ENCODE measurements around the gene CNPY2.
"Not testable (repeated sequence)": the region's sequence is repeated elsewhere in the genome, so short reads cannot be mapped to it uniquely, and the experiment has no call there.

CNPY2 gene

DNA sequence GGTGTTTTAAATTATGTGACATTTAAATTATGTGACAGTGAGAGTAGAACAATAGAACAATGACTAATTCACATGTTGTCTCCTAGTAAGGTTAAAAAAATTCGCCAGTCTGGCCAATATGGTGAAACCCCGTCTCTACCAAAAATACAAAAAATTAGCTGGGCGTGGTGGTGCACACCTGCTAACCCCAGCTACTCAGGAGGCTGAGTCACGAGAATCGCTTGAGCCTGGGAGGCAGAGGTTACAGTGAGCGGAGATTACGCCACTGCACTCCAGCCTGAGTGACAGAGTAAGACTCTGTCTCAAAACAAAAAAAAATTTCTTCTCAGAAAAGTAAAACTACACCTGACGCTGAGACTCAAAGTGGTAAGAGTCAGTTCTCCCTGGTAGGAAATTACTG is 18.4 kb downstream of the CNPY2 start:
- no peak overlapping the region for H3K27ac ChIP-seq
- peaks cover 9% of the 10 kb centered on the region for H3K36me3 ChIP-seq (replicated peaks)
- no peak for DNase-seq
- in situ Hi-C loops (cut with HindIII; ENCODE audit: low pct_ligation_motif_present, low sequenced_read_pairs) = no loop called here
- TF ChIP-seq, protein P1, sequence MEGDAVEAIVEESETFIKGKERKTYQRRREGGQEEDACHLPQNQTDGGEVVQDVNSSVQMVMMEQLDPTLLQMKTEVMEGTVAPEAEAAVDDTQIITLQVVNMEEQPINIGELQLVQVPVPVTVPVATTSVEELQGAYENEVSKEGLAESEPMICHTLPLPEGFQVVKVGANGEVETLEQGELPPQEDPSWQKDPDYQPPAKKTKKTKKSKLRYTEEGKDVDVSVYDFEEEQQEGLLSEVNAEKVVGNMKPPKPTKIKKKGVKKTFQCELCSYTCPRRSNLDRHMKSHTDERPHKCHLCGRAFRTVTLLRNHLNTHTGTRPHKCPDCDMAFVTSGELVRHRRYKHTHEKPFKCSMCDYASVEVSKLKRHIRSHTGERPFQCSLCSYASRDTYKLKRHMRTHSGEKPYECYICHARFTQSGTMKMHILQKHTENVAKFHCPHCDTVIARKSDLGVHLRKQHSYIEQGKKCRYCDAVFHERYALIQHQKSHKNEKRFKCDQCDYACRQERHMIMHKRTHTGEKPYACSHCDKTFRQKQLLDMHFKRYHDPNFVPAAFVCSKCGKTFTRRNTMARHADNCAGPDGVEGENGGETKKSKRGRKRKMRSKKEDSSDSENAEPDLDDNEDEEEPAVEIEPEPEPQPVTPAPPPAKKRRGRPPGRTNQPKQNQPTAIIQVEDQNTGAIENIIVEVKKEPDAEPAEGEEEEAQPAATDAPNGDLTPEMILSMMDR (IDR thresholded peaks at IDR 0.05; ENCODE audit: low read depth, low read length, missing control alignments) = no peak
- no peak overlapping the region for H3K4me3 ChIP-seq (ENCODE audit: low read depth, low read length)
- H3K27me3 ChIP-seq (replicated peaks) = no peaks in the 10 kb centered on the region

DNA sequence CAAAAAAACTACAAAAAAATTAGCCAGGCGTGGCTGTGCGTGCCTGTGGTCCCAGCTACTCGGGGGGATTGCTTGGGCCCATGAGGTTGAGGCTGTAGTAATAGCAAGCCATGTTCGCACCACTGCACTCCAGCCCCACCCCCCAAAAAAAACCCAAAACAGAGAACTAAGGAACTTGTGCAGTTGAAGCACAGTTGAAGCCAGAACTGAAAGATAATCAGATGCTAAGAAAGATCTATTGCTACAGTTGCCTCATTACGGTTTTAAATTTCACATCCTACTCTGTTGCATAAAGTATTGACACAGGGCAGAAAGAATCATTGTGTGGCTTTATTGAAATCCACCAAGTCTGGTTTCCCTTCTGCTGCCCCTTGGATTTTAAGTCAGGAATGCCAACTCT is 19.5 kb downstream of the CNPY2 start:
- in situ Hi-C loops (cut with HindIII; ENCODE audit: low pct_ligation_motif_present, low sequenced_read_pairs) = no loop called here
- H3K4me3 ChIP-seq (ENCODE audit: low read depth, low read length) = no peak overlapping the region
- H3K27me3 ChIP-seq (replicated peaks) = no peaks in the 10 kb centered on the region
- no peak for DNase-seq
- no peak overlapping the region for H3K27ac ChIP-seq
- TF ChIP-seq, protein P1 (IDR thresholded peaks at IDR 0.05; ENCODE audit: low read depth, low read length, missing control alignments) = no peak
- peaks cover 10% of the 10 kb centered on the region for H3K36me3 ChIP-seq (replicated peaks)

DNA sequence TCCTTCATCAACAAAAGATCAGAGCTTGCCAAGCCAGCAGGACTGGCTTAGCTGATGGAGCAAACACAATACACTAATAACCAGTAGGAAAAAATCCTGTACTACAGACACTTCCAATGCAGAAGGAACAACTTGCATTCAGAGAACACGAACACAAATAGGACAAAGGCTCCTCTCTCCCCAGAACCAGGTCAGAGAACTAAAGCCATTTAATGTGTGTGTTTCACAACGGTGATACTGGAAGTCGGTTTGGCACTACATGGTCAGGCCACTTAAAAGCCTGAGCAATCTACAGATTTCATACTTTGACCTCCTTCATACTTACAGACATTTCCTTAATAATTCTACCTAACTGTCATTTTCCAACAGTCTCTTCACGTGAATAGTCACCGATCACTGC is 22.0 kb downstream of the CNPY2 start:
- in situ Hi-C loops (cut with HindIII; ENCODE audit: low pct_ligation_motif_present, low sequenced_read_pairs) = no loop called here
- Histone ChIP-seq H3K36me3 (replicated peaks) (peaks cover 14% of the 10 kb centered on the region), H3K27me3 (replicated peaks) (no peaks in the 10 kb centered on the region), H3K27ac (no peak overlapping the region), H3K4me3 (ENCODE audit: low read depth, low read length) (no peak overlapping the region)
- DNase-seq = no peak
- TF ChIP-seq, protein P1 (IDR thresholded peaks at IDR 0.05; ENCODE audit: low read depth, low read length, missing control alignments) = no peak

DNA sequence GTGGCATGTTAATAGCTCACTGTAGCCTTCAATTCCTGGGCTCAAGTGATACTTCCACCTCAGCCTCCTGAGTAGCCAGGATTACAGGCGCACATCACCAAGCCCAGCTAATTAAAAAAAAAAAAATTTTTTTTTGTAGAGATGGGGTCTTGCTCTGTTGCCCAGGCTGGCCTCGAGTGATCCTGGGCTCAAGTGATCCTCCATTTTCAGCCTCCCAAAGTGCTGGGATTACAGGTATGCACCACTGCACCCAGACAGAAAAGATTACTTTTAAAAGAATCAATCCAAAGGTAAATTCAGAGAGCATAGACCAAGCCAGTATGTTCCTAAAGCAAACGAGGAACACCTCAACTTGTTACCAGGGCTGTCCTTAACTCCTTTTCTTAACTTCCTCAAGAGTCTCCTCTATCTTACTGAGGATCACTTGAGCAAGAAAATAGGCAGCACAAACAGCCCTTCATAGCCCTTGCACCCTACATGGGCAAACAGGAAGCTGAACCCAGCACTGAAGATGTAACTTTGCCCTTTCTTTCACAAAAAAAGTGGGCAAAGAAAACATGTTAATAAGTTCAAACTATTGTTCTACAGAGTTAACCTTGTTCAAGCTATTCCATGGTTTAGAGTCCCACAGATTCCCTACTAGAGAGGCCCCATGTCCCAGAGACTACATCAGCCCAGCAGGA is 26.9 kb downstream of the CNPY2 start:
- Histone ChIP-seq H3K36me3 (replicated peaks) (peaks cover 28% of the 10 kb centered on the region), H3K4me3 (ENCODE audit: low read depth, low read length) (no peak overlapping the region), H3K27me3 (replicated peaks) (no peaks in the 10 kb centered on the region), H3K27ac (no peak overlapping the region)
- in situ Hi-C loops (cut with HindIII; ENCODE audit: low pct_ligation_motif_present, low sequenced_read_pairs) = no loop called here
- TF ChIP-seq, protein P1 (IDR thresholded peaks at IDR 0.05; ENCODE audit: low read depth, low read length, missing control alignments) = no peak
- no peak for DNase-seq

DNA sequence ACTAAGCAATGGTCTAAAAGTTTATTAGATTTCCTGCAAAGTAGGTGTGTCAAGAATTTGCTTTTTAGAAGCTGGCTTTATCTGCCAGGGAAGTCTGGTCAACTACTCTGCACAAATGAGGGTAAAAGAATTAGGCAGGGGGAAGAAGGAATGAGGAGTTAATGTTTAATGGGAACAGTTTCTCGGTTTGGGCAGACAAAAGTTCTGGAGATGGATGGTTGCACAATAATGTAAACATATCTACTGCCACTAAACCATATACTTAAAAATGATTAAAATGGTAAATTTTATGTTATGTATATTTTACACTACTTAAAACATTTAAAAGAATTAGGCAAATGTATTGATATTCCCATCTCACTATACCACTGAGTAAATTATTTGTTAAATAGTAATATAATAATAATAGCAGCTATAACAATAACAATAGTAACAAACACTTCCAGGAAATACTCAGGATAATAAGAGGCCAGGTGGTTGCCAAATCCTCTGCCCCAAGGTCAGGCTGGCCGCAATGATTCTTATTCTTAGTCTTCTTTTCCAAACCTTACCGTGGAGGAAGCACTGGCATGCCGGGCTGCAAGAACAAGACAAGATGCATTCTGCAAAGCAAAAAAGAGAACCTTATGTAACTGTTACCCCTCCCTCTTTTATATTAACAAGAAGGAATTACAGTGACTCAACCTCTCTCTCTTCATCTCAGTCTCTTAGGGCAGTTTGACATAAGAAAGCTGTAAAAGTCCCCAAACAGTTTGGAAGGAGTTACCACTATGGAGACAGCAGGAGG is 29.6 kb downstream of the CNPY2 start:
- Histone ChIP-seq H3K4me3 (ENCODE audit: low read depth, low read length) (no peak overlapping the region), H3K36me3 (replicated peaks) (peaks cover 50% of the 10 kb centered on the region), H3K27ac (no peak overlapping the region), H3K27me3 (replicated peaks) (no peaks in the 10 kb centered on the region)
- in situ Hi-C loops (cut with HindIII; ENCODE audit: low pct_ligation_motif_present, low sequenced_read_pairs) = no loop called here
- DNase-seq = no peak
- TF ChIP-seq, protein P1 (IDR thresholded peaks at IDR 0.05; ENCODE audit: low read depth, low read length, missing control alignments) = no peak

DNA sequence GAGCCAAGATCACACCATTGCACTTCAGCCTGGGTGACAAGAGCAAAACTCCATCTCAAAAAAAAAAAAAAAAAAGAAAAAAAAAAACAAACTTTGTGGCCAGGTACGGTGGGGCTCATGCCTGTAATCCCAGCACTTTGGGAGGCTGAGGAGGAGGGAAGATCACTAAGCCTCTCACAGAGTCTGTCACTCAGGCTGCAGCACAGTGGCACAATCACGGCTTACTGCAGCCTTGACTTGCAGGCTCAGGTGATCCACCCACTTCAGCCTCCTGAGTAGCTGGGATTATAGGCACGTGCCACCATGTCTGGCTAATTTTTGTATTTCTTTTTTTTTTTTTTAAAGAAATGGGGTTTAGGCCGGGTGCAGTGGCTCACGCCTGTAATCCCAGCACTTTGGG is 31.5 kb downstream of the CNPY2 start:
- H3K27me3 ChIP-seq (replicated peaks); DNase-seq; H3K4me3 ChIP-seq (ENCODE audit: low read depth, low read length); H3K27ac ChIP-seq; in situ Hi-C loops (cut with HindIII; ENCODE audit: low pct_ligation_motif_present, low sequenced_read_pairs): not testable (repeated sequence)
- peaks cover 59% of the 10 kb centered on the region for H3K36me3 ChIP-seq (replicated peaks)

All from brain microvascular endothelial cell (primary cell).